ENCODE measurements around the gene EPHB2. TPM values are rescaled to one million over a fixed set of nuclear protein-coding genes. Genes with fewer than 3 reads are reported as not detected.

The EPHB2 gene
- total and polyA plus RNA-seq, 8 donors: 0.13 to 88.1 (median 2.6) TPM; not detected in 1

GRCh38 chr1:22741118-22741517 lies 30.5 kb downstream of the EPHB2 start:
- TF ChIP-seq POLR2A (IDR thresholded peaks at IDR 0.05) (no peak), POLR2AphosphoS5 (IDR thresholded peaks at IDR 0.05) (no peak), EP300 (IDR thresholded peaks at IDR 0.05) (no peak)
- TF ChIP-seq, protein P1, sequence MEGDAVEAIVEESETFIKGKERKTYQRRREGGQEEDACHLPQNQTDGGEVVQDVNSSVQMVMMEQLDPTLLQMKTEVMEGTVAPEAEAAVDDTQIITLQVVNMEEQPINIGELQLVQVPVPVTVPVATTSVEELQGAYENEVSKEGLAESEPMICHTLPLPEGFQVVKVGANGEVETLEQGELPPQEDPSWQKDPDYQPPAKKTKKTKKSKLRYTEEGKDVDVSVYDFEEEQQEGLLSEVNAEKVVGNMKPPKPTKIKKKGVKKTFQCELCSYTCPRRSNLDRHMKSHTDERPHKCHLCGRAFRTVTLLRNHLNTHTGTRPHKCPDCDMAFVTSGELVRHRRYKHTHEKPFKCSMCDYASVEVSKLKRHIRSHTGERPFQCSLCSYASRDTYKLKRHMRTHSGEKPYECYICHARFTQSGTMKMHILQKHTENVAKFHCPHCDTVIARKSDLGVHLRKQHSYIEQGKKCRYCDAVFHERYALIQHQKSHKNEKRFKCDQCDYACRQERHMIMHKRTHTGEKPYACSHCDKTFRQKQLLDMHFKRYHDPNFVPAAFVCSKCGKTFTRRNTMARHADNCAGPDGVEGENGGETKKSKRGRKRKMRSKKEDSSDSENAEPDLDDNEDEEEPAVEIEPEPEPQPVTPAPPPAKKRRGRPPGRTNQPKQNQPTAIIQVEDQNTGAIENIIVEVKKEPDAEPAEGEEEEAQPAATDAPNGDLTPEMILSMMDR (IDR thresholded peaks at IDR 0.05): no peak
- no peaks in the 10 kb centered on the region for H3K36me3 ChIP-seq
- H3K4me3 ChIP-seq: no peak overlapping the region
- intact Hi-C loops (cut with DNase I; ENCODE audit: low total_unique reads): no loop called here
- H3K9me3 ChIP-seq: no peaks in the 10 kb centered on the region
- H3K4me1 ChIP-seq: no peaks in the 10 kb centered on the region
- no peak for DNase-seq
- peaks cover 0 to 23% (median 0%) of the 10 kb centered on the region in 3 donors for H3K27me3 ChIP-seq
- H3K27ac ChIP-seq: no peak overlapping the region
- WGBS, 5 donors: 63 to 73% (median 68%) methylated on average over 9 of the region's 9 CpGs

GRCh38 chr1:22745669-22746585 lies 35.3 kb downstream of the EPHB2 start:
- peaks cover 0 to 15% (median 0%) of the 10 kb centered on the region in 3 donors for H3K27me3 ChIP-seq
- no peak for DNase-seq
- H3K27ac ChIP-seq: no peak overlapping the region
- intact Hi-C loops (cut with DNase I; ENCODE audit: low total_unique reads): no loop called here
- H3K9me3 ChIP-seq: no peaks in the 10 kb centered on the region
- H3K4me3 ChIP-seq: no peak overlapping the region
- no peaks in the 10 kb centered on the region for H3K36me3 ChIP-seq
- peaks cover 9 to 18% (median 10%) of the 10 kb centered on the region in 4 donors for H3K4me1 ChIP-seq
- WGBS, 5 donors: 64 to 76% (median 70%) methylated on average over 7 to 14 of the region's 14 CpGs
- TF ChIP-seq EP300 (IDR thresholded peaks at IDR 0.05) (no peak), POLR2AphosphoS5 (IDR thresholded peaks at IDR 0.05) (no peak), POLR2A (IDR thresholded peaks at IDR 0.05) (no peak)
- TF ChIP-seq, protein P1 (IDR thresholded peaks at IDR 0.05): no peak

DNA sequence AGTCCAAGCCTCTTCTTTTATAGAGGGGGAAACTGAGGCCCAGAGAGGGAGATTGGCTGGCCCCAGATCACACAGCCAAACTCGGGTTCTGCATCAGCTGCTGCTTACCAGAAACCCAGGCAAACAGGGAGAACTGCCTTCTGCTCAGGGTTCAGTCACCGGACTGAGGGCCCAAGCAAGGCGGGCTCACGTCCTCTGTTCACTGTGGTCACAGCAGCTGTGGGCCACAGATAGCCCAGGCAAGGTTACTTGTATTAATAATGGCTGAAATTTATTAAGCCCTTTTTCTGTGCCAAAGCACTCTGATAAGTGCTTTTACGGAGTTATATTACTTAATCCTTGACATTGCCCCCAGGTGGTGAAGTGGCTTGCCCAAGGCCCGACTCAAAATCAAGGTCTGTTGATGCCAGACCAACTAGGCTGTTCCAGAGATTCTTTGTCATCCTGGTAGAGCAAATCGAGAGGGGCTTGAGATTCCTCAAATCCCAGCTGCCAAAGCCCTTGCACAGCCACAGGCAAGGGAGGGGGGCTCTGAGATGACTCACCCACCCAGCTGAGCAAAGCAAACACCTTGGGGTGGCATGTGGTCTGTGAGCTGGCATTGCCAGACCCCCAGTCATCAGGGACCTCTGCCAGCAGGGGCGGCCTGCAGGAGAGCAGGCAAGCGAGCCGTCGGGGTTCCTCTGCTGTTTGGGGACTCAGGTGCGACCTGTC lies 36.5 kb downstream of the EPHB2 start:
- no peak for TF ChIP-seq POLR2AphosphoS5 (IDR thresholded peaks at IDR 0.05)
- no peak for TF ChIP-seq POLR2A (IDR thresholded peaks at IDR 0.05)
- TF ChIP-seq, protein P1 (IDR thresholded peaks at IDR 0.05): no peak
- TF ChIP-seq EP300 (IDR thresholded peaks at IDR 0.05): no peak
- no peak overlapping the region for H3K4me3 ChIP-seq
- H3K27ac ChIP-seq: no peak overlapping the region
- H3K9me3 ChIP-seq: no peaks in the 10 kb centered on the region
- no peak for DNase-seq
- intact Hi-C loops (cut with DNase I; ENCODE audit: low total_unique reads): no loop called here
- H3K27me3 ChIP-seq: peaks cover 0 to 4% (median 0%) of the 10 kb centered on the region in 3 donors
- peaks cover 11 to 27% (median 17%) of the 10 kb centered on the region in 4 donors for H3K4me1 ChIP-seq
- 70 to 85% (median 79%) methylated on average over 10 to 12 of the region's 12 CpGs for WGBS, 5 donors
- H3K36me3 ChIP-seq: no peaks in the 10 kb centered on the region

DNA sequence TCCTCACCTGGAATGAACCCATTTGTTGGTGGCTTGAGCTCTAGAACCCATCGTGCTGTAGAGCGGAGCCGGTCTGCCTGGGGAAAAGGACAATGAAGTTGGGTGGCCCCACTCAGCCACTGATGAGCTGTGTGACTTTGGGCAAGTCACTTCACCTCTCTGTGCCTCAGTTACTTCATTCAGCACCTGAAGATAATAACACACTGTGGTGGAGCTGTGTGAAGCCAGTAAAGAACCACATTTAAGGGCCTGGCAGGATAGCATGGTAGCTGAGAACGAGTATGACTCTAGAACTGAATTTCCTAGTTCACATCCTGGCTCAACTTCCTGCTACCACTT lies 37.1 kb downstream of the EPHB2 start:
- no peak overlapping the region for H3K27ac ChIP-seq
- TF ChIP-seq, protein P1 (IDR thresholded peaks at IDR 0.05): no peak
- TF ChIP-seq EP300 (IDR thresholded peaks at IDR 0.05) (no peak), POLR2AphosphoS5 (IDR thresholded peaks at IDR 0.05) (no peak), POLR2A (IDR thresholded peaks at IDR 0.05) (no peak)

More for the DNA sequence above, 37.1 kb downstream of the EPHB2 start:
- Histone ChIP-seq H3K4me3 (no peak overlapping the region), H3K4me1 (peaks cover 11 to 27% (median 17%) of the 10 kb centered on the region in 4 donors), H3K27me3 (no peaks in the 10 kb centered on the region), H3K9me3 (no peaks in the 10 kb centered on the region), H3K36me3 (no peaks in the 10 kb centered on the region)
- intact Hi-C loops (cut with DNase I; ENCODE audit: low total_unique reads): no loop called here
- DNase-seq: no peak
- WGBS, 5 donors: 74 to 95% (median 91%) methylated on average over 4 of the region's 4 CpGs
